COR-L47 (cell line): ENCODE measurements around the gene TANGO2.

Experiments
- DNase-seq: peaks from one replicate; lab custom pipeline; 2025; lab: John Stamatoyannopoulos, UW

Gene TANGO2

GRCh38 chr22:19983741-19984140 is 37.2 kb upstream of the TANGO2 start:
- DNase-seq, result no peak

DNA sequence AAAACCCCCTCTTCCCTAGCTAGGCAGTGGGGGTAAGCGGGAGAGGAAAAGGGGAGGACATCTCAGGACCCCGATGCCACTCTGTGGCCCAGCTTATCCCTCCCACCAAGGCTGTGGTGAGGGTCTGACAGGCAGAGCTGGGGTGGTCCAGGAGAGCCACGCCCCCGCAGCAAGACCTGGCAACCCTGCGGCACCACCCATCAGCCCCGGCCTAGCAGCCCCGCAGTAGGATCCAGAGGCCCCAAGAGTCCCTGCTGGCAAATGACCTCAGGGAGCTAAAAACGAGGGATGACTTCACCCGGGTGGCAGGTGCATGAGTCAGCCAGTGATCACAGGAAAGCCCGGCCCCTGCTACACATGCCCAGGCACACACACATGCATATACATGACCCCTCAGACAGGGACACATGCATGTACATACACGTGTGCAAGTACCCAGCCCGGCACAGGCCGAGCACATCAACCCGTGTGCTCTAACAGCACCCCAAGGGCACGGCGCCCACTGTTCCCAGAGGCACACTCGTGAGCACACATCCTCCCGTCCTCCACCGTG is 36.6 kb upstream of the TANGO2 start:
- DNase-seq, result no peak

DNA sequence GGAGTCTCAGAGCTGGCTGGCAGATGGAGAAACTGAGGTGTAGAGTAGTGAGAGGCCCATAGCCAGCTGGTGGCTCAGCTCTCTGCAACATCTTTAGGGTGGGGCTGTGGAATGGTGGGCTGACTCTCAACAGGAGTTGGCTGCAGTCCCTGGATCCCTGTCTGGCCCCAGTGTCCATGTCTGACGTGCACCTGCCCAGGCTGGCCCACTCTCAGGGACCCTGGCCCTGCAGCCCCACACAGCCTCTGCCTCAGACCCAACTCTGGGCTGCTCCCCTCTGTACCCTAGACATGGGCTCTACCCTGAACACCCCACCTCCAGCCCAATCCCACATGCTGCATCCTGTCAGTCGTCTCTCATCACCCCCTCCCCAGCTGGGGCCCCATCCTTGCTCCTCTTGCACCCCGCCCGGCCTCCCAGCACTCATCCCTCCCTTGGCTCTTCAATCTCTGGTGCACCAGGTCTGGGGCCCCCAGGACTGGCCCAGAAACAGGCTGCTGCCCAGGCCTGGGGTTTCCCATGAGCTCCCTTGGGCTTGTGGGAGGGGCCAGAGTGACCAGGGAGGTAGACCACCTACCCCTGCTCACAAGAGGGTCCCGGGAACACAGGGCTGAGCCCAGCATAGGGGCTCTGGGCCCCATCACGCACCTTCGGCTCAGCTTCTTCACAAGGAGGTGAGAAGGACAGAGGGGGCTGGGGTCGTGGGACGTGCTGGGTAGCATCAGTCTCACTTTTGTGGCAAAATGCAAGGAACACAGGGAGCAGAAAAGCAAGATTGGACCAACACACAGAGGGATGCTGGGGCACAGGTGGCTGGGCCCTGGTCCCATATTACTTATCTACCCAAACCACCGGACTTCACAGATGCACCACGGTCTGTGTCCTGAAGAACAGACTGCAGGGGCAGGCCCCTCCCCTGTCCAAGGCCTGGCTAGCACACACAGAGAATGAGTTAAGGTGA is 35.8 kb upstream of the TANGO2 start:
- no peak for DNase-seq

DNA sequence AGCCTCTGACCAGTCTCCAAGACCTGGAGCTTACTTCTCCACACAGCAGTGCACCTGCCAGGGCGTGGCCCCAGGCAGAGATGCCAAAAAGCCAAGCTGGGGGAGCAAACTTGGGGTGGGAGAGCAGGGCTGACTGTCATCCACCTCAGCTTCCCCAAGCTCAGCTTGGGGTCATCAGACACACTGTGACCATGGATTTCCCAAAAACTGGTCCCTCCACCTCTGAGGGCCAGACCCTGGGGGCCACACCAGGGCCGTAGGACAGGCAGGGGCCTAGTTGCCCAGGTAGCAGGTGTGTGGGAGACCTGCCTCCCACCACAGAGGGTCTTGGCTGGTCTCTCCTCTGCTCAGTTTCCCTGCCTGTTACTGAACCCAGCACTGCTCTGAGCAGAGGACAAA is 34.9 kb upstream of the TANGO2 start:
- no peak for DNase-seq

DNA sequence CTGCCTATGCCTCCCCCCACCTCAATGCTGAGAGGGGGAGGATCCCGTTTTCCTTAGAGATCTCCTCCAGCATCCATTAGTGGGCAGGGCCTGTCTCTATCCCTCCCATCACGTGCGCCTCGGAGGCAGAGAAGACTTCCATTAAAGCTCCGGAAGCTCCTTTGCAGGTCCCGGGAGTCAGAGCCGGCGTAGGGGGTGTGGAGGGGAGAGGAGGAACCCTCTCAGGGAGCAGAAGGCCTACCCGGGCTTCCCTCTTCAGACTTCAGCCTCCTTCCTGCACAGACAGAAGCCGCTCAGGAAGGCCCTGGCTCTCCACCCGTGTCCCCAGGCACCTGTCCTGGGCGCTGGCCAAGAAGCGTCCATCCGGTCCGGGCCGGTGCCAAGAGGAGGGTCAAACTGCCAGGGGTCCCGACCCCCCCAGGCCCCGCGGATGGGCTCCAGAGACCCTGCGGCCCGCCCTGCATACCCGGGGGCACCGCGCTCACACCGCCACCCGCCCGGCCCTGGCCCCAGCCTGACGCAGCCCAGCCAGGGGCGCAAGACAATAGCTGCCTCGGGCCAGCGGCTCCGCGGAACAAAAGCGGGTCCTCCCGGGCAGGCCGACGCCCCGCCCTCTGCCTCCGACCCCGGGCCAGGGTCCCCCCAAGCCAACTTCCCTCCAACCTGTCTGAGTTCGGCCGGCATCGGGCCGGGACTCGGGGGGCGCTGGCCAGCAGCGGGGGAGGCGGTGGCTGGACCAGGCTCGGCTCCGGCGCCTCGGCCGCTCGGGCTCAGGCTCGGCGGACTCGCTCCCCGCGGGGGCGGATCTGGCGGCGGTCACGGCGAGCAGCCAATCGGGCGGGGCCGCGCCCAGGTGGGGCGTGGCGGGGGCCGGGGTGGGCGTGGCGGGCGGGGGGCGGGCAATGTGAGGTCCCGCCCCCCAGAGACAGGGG is 34.2 kb upstream of the TANGO2 start:
- peak; percentile 61 for DNase-seq

GRCh38 chr22:19987394-19988306 is 33.3 kb upstream of the TANGO2 start:
- no peak for DNase-seq

GRCh38 chr22:19988331-19988808 is 32.5 kb upstream of the TANGO2 start:
- no peak for DNase-seq

GRCh38 chr22:19988965-19989724 is 31.8 kb upstream of the TANGO2 start:
- no peak for DNase-seq

- no peak for DNase-seq
Observed at GRCh38 chr22:19989725-19990067, 31.2 kb upstream of the TANGO2 start.

DNA sequence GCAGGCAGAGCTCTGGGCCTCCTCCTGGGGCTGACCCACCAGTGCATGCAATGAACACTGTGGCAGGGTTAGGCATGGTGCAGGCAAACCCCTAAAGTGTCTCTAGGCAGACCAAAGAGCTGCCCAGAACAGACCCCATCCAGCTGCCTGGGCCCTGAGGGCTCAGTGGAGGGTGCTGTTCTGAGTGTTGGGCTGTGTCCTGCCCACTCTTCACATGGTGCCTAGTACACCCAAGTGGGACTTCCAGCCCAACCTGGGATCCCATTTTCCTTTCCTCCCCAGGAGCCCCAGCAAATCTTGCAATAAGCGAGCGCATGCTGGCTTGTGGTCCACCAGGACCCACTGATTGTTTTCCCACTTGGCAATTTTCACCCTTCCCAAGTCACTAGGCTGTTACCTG is 30.7 kb upstream of the TANGO2 start:
- DNase-seq, result no peak

DNA sequence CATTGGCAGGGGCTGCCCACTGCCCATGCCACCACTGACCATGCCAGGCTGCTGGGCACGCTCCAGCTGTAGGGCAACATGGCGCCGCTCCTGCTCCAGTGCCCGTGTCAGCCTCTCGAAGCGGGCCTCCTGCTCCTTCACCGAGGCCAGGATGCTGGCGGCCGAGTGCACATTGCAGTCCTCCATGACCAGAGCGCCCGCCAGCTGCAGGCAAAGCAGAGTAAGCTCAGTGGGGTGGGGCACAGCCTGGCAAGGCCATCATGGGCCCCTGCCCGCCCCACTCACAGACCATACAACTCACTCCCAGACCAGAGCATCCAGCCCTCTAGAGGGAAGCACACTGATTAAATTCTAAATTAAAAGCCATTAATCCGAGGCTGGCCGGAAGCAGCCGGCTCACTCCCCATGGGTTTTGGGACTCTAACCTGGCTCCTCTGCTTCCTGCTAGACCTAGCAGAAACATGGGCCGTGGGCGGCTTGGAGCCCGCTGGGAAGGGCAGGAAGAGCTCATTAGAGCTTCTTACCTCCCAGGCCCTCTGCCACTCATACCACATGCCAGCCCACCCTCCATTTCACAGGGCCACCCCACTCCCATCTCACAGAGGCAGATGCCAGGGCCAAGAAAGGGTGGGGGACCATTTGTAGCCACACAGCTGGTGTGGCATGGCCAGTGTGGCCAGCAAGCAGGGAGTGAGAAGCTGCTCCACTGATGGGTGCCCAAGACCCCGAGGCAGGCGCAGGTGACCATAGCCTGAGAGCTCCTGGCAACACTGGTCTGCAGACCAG is 30.1 kb upstream of the TANGO2 start:
- no peak for DNase-seq

DNA sequence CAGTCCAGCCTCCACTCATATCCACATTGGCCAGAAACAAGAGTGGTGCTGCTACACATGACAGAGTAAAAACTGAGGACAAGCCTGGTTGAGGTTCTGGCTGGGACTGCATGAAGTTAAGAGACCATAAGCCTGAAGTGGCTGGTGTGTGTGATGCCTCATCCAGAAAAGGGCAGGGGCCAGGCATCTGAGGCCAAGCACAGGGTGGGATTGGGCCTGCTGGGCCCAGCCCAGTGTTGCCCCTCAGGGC is 29.6 kb upstream of the TANGO2 start:
- no peak for DNase-seq

DNA sequence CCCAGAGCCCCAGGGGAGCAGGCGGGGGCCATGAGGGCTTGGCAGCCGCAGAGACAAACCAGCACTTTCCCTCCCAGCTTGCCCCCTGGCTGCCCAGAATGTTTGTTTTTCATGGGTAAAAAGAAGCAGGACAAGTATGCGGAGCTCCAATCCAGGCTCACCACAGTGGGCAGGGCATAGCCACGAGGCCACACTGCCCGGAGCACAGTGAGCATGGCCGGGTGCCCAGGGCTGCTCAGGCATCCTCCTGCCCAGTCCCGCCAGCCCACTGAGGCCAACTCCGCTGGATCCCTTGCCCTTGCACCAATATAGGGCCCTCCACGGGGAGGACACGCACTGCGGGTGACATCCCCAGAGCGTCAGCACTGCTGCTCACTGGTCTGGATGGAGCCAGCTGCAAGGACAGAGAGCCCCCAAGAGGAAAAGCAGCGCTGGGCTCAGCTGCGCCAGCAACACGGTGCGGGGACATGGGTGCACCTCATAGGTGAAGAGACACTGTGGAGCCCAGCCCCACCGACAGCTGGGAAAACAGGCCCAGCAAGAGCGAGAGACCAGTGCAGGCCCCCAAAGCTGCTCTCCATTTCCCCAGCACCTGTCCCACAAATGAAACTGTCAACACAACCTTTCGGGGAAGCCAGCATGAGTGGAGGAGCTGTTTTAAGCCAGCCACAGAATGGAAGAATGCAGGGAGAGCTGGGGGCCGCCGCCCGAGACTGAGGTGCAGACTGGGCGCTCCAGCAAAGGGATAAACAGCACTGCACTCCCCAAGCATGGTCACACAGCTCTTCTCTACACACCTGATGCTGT is 29.1 kb upstream of the TANGO2 start:
- DNase-seq, result no peak

DNA sequence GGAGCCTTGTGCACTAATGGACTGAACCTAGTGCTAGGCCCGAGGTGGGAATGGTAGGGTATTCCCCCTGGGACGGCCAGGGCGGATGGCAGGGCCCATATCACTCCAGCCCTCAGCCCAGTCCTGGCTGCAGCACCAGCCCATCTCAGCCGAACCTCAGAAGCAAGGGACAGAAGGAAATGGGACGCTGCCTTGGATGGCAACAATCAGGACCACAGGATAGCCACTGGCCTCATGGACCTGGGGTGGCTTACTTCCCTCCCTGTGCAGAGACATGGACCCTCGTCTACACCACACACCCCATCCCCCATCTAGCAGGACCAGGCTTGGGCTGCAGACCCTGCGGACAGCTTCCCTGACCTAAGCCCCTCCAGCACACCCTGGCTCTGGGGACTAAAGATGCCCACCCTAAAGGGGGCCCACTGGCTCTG is 28.4 kb upstream of the TANGO2 start:
- no peak for DNase-seq

DNA sequence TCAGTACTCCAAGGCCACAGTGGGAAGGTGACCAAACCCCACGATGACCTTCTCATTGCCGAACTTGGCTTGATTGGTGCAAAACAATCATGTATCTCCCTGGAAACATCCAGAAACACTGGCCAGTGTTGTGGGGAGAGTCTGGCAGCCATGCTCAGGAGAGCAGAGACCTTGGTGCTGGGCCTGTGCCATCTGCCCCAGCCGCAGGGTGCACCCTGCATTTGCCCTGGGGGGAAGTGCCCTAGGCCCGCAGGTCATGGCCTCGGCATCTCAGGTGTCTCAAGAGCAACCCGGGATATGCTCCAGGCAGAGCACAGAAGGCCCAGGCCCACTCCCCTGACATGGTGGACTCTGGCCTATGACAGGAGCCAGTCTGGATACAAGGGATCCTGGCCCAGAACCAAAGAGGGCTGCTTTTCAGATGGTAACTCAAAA is 28.0 kb upstream of the TANGO2 start:
- DNase-seq, result no peak

DNA sequence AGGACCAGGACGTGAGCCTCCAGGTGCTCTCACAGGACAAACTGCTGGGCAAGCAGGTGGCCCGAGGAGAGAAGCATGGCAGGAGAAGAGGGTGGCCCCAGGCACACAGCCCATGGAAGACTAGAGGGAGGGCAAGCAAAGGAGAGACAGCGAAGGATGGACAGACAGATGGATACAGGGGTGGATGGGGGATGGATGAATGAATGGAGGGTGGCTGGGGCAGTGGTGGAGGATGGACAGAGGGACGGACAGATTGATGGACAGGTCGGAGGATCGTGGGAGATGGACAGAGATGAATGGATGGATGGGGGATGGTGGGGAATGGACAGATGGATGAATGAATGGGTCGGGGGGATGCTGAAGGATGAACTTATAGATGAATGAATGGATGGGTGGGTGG is 27.0 kb upstream of the TANGO2 start:
- no peak for DNase-seq

GRCh38 chr22:19994851-19995610 is 25.9 kb upstream of the TANGO2 start:
- DNase-seq, result no peak

GRCh38 chr22:19995611-19996339 is 25.1 kb upstream of the TANGO2 start:
- DNase-seq, result no peak
